Activated effector memory CD4-positive, alpha-beta T cell treated with Interleukin-2 at 50 U/mL for 16 hours (primary cell): Measurements from ENCODE around the gene KLHL9.

Source experiments
- DNase-seq: peaks from one replicate; pipeline ENCODE4 v3.0.0-alpha.2; 2020

KLHL9 gene

GRCh38 chr9:21316860-21317259, 18.3 kb downstream of the KLHL9 start:
- no peak for DNase-seq

GRCh38 chr9:21316032-21316842, 19.0 kb downstream of the KLHL9 start:
- no peak for DNase-seq

- DNase-seq: no peak
Measured at GRCh38 chr9:21314152-21314551, 21.1 kb downstream of the KLHL9 start.

GRCh38 chr9:21311889-21312288, 23.3 kb downstream of the KLHL9 start:
- no peak for DNase-seq

GRCh38 chr9:21305213-21305612, 30.0 kb downstream of the KLHL9 start, which contains the start of gene IFNA5:
Gene IFNA5 (minus strand): TSS chr9:21305313. CDS start chr9:21305256, 57 bp downstream.
- DNase-seq: no peak

GRCh38 chr9:21295992-21296391, 39.2 kb downstream of the KLHL9 start:
- DNase-seq: no peak

GRCh38 chr9:21294904-21295538, 40.2 kb downstream of the KLHL9 start:
- no peak for DNase-seq

- DNase-seq: no peak
Measured at GRCh38 chr9:21294364-21294774, 40.8 kb downstream of the KLHL9 start.

- no peak for DNase-seq
Measured at GRCh38 chr9:21289848-21290247, 45.4 kb downstream of the KLHL9 start.

- DNase-seq: no peak
Measured at GRCh38 chr9:21287280-21287679, 47.9 kb downstream of the KLHL9 start.

GRCh38 chr9:21286659-21287058, 48.5 kb downstream of the KLHL9 start:
- no peak for DNase-seq

- DNase-seq: no peak
Measured at GRCh38 chr9:21286099-21286498, 49.1 kb downstream of the KLHL9 start.

- no peak for DNase-seq
Measured at GRCh38 chr9:21281275-21281674, 53.9 kb downstream of the KLHL9 start.
